PC-3 (cell line): Measurements from ENCODE around the gene PARP16.

ENCODE experiments used
- CTCF ChIP-seq: fragments of 300-600 bp; sonication (generic); conservative IDR thresholded peaks from 2 replicates; pipeline ENCODE4 v1.5.1; 2017; ENCODE audit warnings: antibody characterized with exemption, low read depth, mild to moderate bottlenecking, low read length
- EZH2 ChIP-seq: fragments of 300-600 bp; sonication (generic); IDR thresholded peaks from one replicate; pipeline ENCODE4 v1.6.1; 2017; ENCODE audit warnings: antibody characterized with exemption, mild to moderate bottlenecking, low read length; ENCODE audit not compliant: unreplicated experiment
- EZH2phosphoT487 ChIP-seq: fragments of 300-600 bp; sonication (generic); IDR thresholded peaks from 2 replicates; pipeline ENCODE4 v1.6.1; 2018; ENCODE audit warnings: mild to moderate bottlenecking, antibody characterized with exemption, low read length, borderline replicate concordance

- TF ChIP-seq CTCF: no peak
- no peak for TF ChIP-seq EZH2
- TF ChIP-seq EZH2phosphoT487: no peak
Observed at GRCh38 chr15:65305150-65305758, 18.6 kb upstream of the PARP16 start.
